ENCODE data around the gene ZNF827. TPM values are rescaled to one million over a fixed set of nuclear protein-coding genes. Genes with fewer than 3 reads are reported as not detected.

The ZNF827 gene
- total RNA-seq, 1 experiment from 2014 or later: 19.1 TPM

DNA sequence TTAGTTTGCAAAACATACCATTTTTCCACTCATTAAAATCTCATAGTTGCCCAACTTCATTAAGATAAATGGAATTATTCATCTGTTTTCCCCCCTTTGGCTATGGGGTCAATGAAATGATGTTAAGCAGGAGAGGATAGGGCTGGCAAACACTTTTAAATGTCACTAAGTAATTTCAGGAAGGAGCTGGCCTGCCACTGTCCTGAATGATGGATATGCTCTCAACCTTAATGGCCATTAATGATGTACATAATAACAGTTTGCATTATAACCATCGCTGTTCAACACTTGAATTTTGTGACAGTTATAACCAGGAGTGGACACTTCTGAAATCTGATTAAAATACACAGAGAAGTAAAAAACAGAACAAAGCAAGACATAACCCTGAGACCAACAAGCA, 181.4 kb downstream of the ZNF827 start:
- no peak overlapping the region for H3K9ac ChIP-seq (ENCODE audit: low read length)
- H3K27ac ChIP-seq (ENCODE audit: low read depth, low read length): no peak overlapping the region
- no TSS peak for BruUV-seq (replicated peaks)
- no peak for TF ChIP-seq YY1 (IDR thresholded peaks at IDR 0.05; ENCODE audit: extremely low read depth, insufficient replicate concordance, low read depth, low read length)
- TF ChIP-seq, protein P1, sequence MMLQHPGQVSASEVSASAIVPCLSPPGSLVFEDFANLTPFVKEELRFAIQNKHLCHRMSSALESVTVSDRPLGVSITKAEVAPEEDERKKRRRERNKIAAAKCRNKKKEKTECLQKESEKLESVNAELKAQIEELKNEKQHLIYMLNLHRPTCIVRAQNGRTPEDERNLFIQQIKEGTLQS (IDR thresholded peaks at IDR 0.05): no peak
- TF ChIP-seq, protein P2, sequence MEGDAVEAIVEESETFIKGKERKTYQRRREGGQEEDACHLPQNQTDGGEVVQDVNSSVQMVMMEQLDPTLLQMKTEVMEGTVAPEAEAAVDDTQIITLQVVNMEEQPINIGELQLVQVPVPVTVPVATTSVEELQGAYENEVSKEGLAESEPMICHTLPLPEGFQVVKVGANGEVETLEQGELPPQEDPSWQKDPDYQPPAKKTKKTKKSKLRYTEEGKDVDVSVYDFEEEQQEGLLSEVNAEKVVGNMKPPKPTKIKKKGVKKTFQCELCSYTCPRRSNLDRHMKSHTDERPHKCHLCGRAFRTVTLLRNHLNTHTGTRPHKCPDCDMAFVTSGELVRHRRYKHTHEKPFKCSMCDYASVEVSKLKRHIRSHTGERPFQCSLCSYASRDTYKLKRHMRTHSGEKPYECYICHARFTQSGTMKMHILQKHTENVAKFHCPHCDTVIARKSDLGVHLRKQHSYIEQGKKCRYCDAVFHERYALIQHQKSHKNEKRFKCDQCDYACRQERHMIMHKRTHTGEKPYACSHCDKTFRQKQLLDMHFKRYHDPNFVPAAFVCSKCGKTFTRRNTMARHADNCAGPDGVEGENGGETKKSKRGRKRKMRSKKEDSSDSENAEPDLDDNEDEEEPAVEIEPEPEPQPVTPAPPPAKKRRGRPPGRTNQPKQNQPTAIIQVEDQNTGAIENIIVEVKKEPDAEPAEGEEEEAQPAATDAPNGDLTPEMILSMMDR (IDR thresholded peaks at IDR 0.05 in 2 of 3, conservative IDR thresholded peaks at IDR 0.05 in 1 of 3; ENCODE audit: borderline replicate concordance in 1 of 3, insufficient read depth in 1 of 3, low read depth in 2 of 3, low read length in 2 of 3): no peak
- TF ChIP-seq POLR2AphosphoS5 (IDR thresholded peaks at IDR 0.05; ENCODE audit: low read depth, low read length): no peak
- TF ChIP-seq FOSL1 (IDR thresholded peaks at IDR 0.05; ENCODE audit: low read depth): no peak
- TF ChIP-seq POLR2A (IDR thresholded peaks at IDR 0.05; ENCODE audit: borderline replicate concordance, extremely low read depth, insufficient read depth, insufficient read length): no peak
- ATAC-seq: no peak
- intact Hi-C loops (cut with micrococcal nuclease): no loop called here
- H2AFZ ChIP-seq (ENCODE audit: low read depth, low read length, poor library complexity, severe bottlenecking): no peak overlapping the region
- H3K79me2 ChIP-seq (ENCODE audit: insufficient read depth, low read length): no peaks in the 10 kb centered on the region
- H3K9me3 ChIP-seq (ENCODE audit: control insufficient read depth in 1 of 2, insufficient read depth in 1 of 2, low read depth in 1 of 2, low read length in 2 of 2): no peaks in the 10 kb centered on the region
- DNase-seq (ENCODE audit: low read depth, low spot score): no peak
- POLR2A ChIA-PET: no interaction called here
- H3K9me2 ChIP-seq (ENCODE audit: insufficient read depth): no peaks in the 10 kb centered on the region
- H4K20me1 ChIP-seq (ENCODE audit: insufficient read depth): no peaks in the 10 kb centered on the region
- RAD21 ChIA-PET (ENCODE audit: low non-redundant PET in 1 of 2, low total read pairs in 2 of 2, uncharacterized antibody in 2 of 2, unreplicated experiment in 2 of 2): interaction anchor here in 1 of 2 experiments (0.7 kb wide), 1 partner anchor 120 kb away, joined by 3 read pairs; no protein-coding TSS in a partner anchor
- H3K4me2 ChIP-seq (ENCODE audit: low read length): no peak overlapping the region
- H3K4me1 ChIP-seq (ENCODE audit: control insufficient read depth in 1 of 2, insufficient read depth in 2 of 2, low read length in 2 of 2): no peaks in the 10 kb centered on the region
- no peak overlapping the region for H3K4me3 ChIP-seq (replicated peaks in 1 of 2; ENCODE audit: low read depth in 1 of 2, low read length in 2 of 2)
- CTCF ChIA-PET: no interaction called here
- no peaks in the 10 kb centered on the region for H3K27me3 ChIP-seq (ENCODE audit: insufficient read depth, low read length)
- H3K36me3 ChIP-seq (ENCODE audit: control insufficient read depth in 1 of 2, insufficient read depth in 2 of 2, low read length in 2 of 2): 0 out of 4 replicates have a peak, but pooled peaks cover 0 to 6% of the 10 kb centered on the region in 2 experiments

DNA sequence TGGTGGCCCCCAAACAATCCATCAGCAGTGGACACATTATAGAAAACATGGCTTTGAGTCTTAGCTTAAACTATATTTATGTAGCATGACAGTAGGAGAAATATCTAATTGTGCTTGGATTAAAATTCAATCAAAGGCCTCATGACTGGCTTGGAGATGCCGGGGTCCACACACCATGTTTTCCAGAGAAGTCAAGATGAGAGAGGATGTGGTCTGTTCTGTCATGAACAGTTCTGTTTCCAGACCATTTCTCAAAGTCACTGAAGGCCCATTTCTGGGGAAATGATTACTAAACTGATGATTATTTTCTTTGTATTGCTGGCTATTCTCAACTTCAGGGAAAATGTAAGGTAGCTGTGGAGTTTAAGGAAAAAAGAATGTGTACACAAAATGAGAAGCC, 182.4 kb downstream of the ZNF827 start:
- no peaks in the 10 kb centered on the region for H3K9me3 ChIP-seq (ENCODE audit: control insufficient read depth in 1 of 2, insufficient read depth in 1 of 2, low read depth in 1 of 2, low read length in 2 of 2)
- H3K79me2 ChIP-seq (ENCODE audit: insufficient read depth, low read length): no peaks in the 10 kb centered on the region
- H3K9ac ChIP-seq (ENCODE audit: low read length): no peak overlapping the region
- H3K4me2 ChIP-seq (ENCODE audit: low read length): no peak overlapping the region
- DNase-seq (ENCODE audit: low read depth, low spot score) (no peak), ATAC-seq (no peak)
- H3K9me2 ChIP-seq (ENCODE audit: insufficient read depth): no peaks in the 10 kb centered on the region
- H4K20me1 ChIP-seq (ENCODE audit: insufficient read depth): no peaks in the 10 kb centered on the region
- no TSS peak for BruUV-seq (replicated peaks)
- 0 out of 4 replicates have a peak, but pooled peaks cover 0 to 6% of the 10 kb centered on the region in 2 experiments for H3K36me3 ChIP-seq (ENCODE audit: control insufficient read depth in 1 of 2, insufficient read depth in 2 of 2, low read length in 2 of 2)
- RAD21 ChIA-PET (ENCODE audit: low non-redundant PET in 1 of 2, low total read pairs in 2 of 2, uncharacterized antibody in 2 of 2, unreplicated experiment in 2 of 2): no interaction called here
- intact Hi-C loops (cut with micrococcal nuclease): no loop called here
- TF ChIP-seq SRF (IDR thresholded peaks at IDR 0.05; ENCODE audit: low read depth): no peak
- no peak for TF ChIP-seq FOSL1 (IDR thresholded peaks at IDR 0.05; ENCODE audit: low read depth)
- TF ChIP-seq CEBPB (IDR thresholded peaks at IDR 0.05; ENCODE audit: low read depth): no peak
- TF ChIP-seq, protein P3, sequence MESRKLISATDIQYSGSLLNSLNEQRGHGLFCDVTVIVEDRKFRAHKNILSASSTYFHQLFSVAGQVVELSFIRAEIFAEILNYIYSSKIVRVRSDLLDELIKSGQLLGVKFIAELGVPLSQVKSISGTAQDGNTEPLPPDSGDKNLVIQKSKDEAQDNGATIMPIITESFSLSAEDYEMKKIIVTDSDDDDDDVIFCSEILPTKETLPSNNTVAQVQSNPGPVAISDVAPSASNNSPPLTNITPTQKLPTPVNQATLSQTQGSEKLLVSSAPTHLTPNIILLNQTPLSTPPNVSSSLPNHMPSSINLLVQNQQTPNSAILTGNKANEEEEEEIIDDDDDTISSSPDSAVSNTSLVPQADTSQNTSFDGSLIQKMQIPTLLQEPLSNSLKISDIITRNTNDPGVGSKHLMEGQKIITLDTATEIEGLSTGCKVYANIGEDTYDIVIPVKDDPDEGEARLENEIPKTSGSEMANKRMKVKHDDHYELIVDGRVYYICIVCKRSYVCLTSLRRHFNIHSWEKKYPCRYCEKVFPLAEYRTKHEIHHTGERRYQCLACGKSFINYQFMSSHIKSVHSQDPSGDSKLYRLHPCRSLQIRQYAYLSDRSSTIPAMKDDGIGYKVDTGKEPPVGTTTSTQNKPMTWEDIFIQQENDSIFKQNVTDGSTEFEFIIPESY (IDR thresholded peaks at IDR 0.05; ENCODE audit: extremely low read depth, insufficient replicate concordance, low read length): no peak
- TF ChIP-seq RAD21 (IDR thresholded peaks at IDR 0.05; ENCODE audit: low read depth): no peak
- no peak for TF ChIP-seq POLR2A (IDR thresholded peaks at IDR 0.05; ENCODE audit: borderline replicate concordance, extremely low read depth, insufficient read depth, insufficient read length)
- TF ChIP-seq ELF1 (IDR thresholded peaks at IDR 0.05; ENCODE audit: borderline replicate concordance, low read depth): no peak
- TF ChIP-seq SP1 (IDR thresholded peaks at IDR 0.05; ENCODE audit: low read depth): no peak
- TF ChIP-seq EZH2 (IDR thresholded peaks at IDR 0.05): no peak
- TF ChIP-seq TCF7L2 (IDR thresholded peaks at IDR 0.05; ENCODE audit: borderline replicate concordance, extremely low read depth, insufficient read depth, insufficient read length): no peak
- no peak overlapping the region for H2AFZ ChIP-seq (ENCODE audit: low read depth, low read length, poor library complexity, severe bottlenecking)
- CTCF ChIA-PET: no interaction called here
- POLR2A ChIA-PET: no interaction called here
- H3K27ac ChIP-seq (ENCODE audit: low read depth, low read length): no peak overlapping the region
- H3K4me3 ChIP-seq (replicated peaks in 1 of 2; ENCODE audit: low read depth in 1 of 2, low read length in 2 of 2): no peak overlapping the region
- no peaks in the 10 kb centered on the region for H3K27me3 ChIP-seq (ENCODE audit: insufficient read depth, low read length)
- no peaks in the 10 kb centered on the region for H3K4me1 ChIP-seq (ENCODE audit: control insufficient read depth in 1 of 2, insufficient read depth in 2 of 2, low read length in 2 of 2)

Measured in HCT116 (cell line).